Thyroid gland (tissue), 4 donors: ENCODE measurements around the gene ACTL10.

Experiments
- POLR2A ChIP-seq, 2 donors: fragments of 450-650 bp; IDR thresholded peaks; one replicate each; pipeline ENCODE4 v1.6.1; 2017; ENCODE audit warnings: antibody characterized with exemption in 2 of 2, mild to moderate bottlenecking in 2 of 2, moderate library complexity in 1 of 2
- TF ChIP-seq, protein P1 (sequence below), 6 experiments: fragments of 200-600 bp in 3 of 6; fragments of 450-650 bp in 3 of 6; sonication (generic) in 3 of 6; IDR thresholded peaks; one replicate each; pipeline ENCODE4 v1.5.1; 2016 to 2019; ENCODE audit warnings: antibody characterized with exemption in 6 of 6, mild to moderate bottlenecking in 2 of 6, inconsistent platforms in 1 of 6, moderate library complexity in 1 of 6

DNA sequence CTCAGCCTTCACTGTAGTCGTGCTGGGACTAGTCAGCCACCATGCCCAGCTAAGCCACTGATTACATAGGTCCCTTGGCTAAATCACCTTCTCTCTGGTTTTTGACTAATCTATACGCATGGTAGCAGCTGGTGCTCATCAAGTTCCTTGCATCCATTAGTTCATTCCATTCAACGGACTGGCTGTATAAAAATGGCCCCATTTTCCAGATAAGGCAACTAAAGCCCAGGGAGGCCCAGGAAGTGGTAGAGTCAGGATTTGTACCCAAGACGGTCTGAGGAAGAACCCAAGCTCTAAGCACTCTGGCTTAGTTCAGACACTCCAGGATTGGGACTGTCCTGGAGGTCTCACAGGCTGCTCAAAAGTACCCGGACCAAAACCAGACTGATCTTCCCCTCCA is 14.5 kb downstream of the ACTL10 start:
- TF ChIP-seq, protein P1, sequence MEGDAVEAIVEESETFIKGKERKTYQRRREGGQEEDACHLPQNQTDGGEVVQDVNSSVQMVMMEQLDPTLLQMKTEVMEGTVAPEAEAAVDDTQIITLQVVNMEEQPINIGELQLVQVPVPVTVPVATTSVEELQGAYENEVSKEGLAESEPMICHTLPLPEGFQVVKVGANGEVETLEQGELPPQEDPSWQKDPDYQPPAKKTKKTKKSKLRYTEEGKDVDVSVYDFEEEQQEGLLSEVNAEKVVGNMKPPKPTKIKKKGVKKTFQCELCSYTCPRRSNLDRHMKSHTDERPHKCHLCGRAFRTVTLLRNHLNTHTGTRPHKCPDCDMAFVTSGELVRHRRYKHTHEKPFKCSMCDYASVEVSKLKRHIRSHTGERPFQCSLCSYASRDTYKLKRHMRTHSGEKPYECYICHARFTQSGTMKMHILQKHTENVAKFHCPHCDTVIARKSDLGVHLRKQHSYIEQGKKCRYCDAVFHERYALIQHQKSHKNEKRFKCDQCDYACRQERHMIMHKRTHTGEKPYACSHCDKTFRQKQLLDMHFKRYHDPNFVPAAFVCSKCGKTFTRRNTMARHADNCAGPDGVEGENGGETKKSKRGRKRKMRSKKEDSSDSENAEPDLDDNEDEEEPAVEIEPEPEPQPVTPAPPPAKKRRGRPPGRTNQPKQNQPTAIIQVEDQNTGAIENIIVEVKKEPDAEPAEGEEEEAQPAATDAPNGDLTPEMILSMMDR (IDR thresholded peaks at IDR 0.05) = no peak
- no peak for TF ChIP-seq POLR2A (IDR thresholded peaks at IDR 0.05)
